Measurements from ENCODE around the gene BCR.

Gene BCR

DNA sequence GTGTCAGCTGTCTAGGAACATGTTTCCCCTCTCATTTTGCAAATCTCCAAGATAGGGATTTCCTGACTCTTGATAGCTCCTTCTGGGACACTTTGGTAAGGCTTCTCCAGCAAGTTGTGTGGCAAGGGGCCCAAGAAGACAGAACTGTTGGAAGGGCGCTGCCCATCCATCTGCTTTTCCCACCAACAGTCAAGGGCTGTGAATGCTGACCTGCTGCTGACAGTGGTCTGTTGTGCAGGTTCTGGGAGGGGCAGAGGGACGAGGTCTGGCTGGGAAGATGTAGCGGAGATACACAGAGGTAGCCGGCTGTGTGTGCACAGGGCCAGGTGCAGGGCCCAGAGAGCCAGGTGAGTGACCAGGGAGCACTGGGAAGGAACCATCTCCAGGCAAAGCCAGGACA, 12.2 kb downstream of the BCR start:
- no peak overlapping the region for H3K4me3 ChIP-seq (ENCODE audit: low read depth, low read length)
- TF ChIP-seq, protein P1, sequence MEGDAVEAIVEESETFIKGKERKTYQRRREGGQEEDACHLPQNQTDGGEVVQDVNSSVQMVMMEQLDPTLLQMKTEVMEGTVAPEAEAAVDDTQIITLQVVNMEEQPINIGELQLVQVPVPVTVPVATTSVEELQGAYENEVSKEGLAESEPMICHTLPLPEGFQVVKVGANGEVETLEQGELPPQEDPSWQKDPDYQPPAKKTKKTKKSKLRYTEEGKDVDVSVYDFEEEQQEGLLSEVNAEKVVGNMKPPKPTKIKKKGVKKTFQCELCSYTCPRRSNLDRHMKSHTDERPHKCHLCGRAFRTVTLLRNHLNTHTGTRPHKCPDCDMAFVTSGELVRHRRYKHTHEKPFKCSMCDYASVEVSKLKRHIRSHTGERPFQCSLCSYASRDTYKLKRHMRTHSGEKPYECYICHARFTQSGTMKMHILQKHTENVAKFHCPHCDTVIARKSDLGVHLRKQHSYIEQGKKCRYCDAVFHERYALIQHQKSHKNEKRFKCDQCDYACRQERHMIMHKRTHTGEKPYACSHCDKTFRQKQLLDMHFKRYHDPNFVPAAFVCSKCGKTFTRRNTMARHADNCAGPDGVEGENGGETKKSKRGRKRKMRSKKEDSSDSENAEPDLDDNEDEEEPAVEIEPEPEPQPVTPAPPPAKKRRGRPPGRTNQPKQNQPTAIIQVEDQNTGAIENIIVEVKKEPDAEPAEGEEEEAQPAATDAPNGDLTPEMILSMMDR (IDR thresholded peaks at IDR 0.05; ENCODE audit: low read depth, low read length): no peak

DNA sequence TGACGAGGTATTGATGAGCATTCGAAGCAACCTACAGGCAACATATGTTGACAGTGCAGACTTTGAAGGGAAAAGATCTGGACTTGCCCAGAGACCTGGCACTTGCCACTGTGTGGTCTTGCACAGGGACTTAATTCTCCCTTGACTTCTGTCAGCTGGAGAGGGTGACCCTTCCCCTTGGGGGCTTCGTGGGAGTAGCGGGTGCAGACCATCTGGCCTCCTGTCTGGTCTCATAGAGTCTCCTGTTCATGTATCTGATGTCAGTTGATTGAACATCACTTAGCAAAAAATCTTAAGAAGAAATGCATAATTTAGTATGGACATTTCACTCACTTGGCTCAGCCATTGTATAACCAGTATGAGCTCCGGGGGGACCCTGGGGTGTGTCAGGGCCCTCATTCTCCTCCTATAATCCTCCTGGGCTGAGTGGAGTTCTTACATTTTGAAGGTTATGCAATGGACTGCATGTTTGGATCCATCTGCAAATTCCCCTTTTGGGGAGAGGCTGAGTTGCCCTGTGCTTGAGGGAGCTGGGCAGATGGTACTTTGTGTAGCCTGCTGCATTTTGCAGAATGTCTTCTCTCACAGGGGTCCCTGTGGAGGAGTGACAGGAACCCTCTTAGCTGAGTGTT, 13.0 kb downstream of the BCR start:
- H3K4me3 ChIP-seq (ENCODE audit: low read depth, low read length): no peak overlapping the region
- TF ChIP-seq, protein P1 (IDR thresholded peaks at IDR 0.05; ENCODE audit: low read depth, low read length): no peak

DNA sequence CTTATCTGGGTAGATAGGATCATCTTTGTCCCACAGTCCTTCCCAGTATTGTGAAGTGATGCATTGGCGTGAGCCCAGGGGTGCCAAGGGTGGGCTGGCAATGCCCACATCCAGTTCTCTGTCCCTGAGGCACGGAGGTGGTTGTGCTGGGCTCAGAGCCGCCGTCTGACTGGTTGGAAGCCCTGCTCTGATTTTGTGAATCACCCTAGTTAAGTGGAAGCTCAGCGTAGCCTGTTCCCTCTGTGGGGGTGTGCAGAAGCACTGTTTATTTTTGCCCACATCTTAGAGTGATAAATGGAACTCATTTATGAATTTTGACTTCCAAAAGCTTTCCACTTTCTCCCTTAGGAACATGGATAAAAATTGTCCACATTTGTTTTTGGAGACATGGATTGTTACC, 13.6 kb downstream of the BCR start:
- no peak overlapping the region for H3K4me3 ChIP-seq (ENCODE audit: low read depth, low read length)
- TF ChIP-seq, protein P1 (IDR thresholded peaks at IDR 0.05; ENCODE audit: low read depth, low read length): no peak

DNA sequence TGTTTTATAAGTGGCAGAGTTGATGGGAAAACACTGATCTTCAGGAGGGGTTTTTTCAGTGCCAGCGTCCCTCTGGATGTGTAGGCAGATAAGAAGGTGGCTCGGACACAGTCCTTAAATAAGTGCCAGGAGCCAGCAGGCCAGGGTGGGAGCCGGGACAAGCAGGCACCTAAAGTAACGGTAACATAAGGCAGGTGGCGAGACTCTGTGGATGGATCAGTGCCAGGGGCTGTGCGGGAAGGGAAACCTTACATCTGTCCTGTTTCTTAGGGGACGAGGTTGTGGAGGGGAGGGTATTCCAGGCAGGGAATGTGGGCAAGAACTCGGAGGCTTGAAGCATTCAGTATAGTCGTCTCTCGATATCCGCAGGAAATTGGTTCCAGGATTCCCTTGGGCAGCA, 15.9 kb downstream of the BCR start:
- TF ChIP-seq, protein P1 (IDR thresholded peaks at IDR 0.05; ENCODE audit: low read depth, low read length): no peak
- H3K4me3 ChIP-seq (ENCODE audit: low read depth, low read length): no peak overlapping the region

DNA sequence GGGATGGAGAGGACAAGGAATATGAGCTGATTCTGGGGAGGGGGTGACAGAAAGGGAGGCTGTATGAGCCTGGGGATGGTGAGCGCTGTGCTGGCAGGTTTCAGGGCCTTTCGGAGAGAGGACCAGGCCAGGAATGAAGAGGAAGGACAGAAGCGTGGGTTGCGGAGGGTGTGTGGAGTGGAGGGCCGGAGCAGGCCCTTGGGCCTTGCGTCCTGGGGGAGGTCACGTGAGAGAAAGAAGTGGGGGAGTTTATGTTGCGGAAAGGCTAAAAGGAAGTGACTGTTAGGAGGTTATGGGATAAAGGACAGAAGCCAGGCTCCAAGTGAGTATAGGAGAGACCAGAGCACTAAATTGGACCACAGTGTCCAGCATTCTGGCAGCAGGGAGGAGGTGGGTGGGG, 17.5 kb downstream of the BCR start:
- TF ChIP-seq, protein P1 (IDR thresholded peaks at IDR 0.05; ENCODE audit: low read depth, low read length): no peak
- no peak overlapping the region for H3K4me3 ChIP-seq (ENCODE audit: low read depth, low read length)

DNA sequence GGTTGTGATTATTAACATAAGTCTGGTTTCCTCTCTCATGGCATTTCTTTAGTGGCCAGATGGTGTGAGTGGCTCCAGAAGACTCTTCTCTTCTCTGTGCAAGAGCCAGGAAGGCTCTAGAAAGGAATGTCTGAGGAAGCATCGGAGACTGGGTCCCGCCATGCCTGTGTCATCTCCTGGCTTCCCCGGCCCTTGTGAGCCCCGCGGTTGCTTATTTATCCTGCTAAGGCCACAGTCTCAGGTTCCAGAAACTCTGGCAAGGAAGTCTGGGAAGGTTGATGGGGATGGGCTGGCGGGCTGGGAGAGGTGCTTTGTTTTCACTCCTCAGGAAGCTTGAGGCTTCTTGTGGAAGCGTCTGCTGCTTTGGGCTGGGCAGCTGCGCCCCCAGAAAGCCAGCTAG, 18.9 kb downstream of the BCR start:
- TF ChIP-seq, protein P1 (IDR thresholded peaks at IDR 0.05; ENCODE audit: low read depth, low read length): no peak
- no peak overlapping the region for H3K4me3 ChIP-seq (ENCODE audit: low read depth, low read length)

DNA sequence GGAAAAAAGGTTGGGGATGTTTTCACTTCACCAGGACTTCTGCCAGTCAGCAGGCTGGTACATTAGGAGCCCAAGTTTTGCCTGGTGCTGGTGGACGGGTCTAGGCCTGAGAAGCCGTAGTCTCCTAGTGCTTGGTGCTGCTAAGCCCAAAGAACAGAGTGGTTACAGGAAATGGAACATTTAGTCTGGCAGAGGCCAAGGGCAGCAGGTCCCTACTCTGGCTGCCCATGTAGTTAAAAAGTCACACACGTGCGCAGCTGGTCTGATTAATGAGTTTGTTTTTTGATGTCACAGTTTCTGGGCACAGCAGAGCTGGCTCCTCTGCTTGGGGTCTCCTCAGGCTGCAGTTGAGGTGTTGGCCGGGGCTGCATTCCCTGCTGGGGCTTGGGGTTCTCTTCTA, 20.6 kb downstream of the BCR start:
- TF ChIP-seq, protein P1 (IDR thresholded peaks at IDR 0.05; ENCODE audit: low read depth, low read length): no peak
- H3K4me3 ChIP-seq (ENCODE audit: low read depth, low read length): no peak overlapping the region

Measured in WI38 (cell line).